B cell (primary cell): ENCODE results near the gene MMAB.

ENCODE experiments used
- EZH2 ChIP-seq: IDR thresholded peaks from 2 replicates; pipeline ENCODE4 v1.6.1; 2012; ENCODE audit warnings: borderline replicate concordance, low read depth, mild to moderate bottlenecking, moderate library complexity, low read length; ENCODE audit not compliant: insufficient read depth, poor library complexity, severe bottlenecking
- TF ChIP-seq, protein P1 (sequence below): fragments of 200-600 bp; IDR thresholded peaks from one replicate; pipeline ENCODE4 v1.8.0; 2022; ENCODE audit warnings: antibody characterized with exemption, mild to moderate bottlenecking

GRCh38 chr12:109518820-109519665 lies 54.3 kb downstream of the MMAB start:
- TF ChIP-seq, protein P1, sequence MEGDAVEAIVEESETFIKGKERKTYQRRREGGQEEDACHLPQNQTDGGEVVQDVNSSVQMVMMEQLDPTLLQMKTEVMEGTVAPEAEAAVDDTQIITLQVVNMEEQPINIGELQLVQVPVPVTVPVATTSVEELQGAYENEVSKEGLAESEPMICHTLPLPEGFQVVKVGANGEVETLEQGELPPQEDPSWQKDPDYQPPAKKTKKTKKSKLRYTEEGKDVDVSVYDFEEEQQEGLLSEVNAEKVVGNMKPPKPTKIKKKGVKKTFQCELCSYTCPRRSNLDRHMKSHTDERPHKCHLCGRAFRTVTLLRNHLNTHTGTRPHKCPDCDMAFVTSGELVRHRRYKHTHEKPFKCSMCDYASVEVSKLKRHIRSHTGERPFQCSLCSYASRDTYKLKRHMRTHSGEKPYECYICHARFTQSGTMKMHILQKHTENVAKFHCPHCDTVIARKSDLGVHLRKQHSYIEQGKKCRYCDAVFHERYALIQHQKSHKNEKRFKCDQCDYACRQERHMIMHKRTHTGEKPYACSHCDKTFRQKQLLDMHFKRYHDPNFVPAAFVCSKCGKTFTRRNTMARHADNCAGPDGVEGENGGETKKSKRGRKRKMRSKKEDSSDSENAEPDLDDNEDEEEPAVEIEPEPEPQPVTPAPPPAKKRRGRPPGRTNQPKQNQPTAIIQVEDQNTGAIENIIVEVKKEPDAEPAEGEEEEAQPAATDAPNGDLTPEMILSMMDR: peak; percentile 82
- TF ChIP-seq EZH2: no peak
